Stimulated activated naive B cell treated with anti-CD40 and anti-IgM and Interleukin-4, amounts not matched to agents 10 μg/mL and 1 μg/mL and 100 μg/mL, for 72 hours (primary cell): ENCODE measurements around the gene PTPRD.

Source experiments
- ATAC-seq, 2 donors: fragments of 150-1000 bp; cut with Tn5 transposase; replicated peaks; 2 replicates each; pipeline ENCODE4 v1.10.0; 2021; ENCODE audit warnings: moderate library complexity in 1 of 2
- DNase-seq: peaks from one replicate; pipeline ENCODE4 v3.0.0; 2021
- H3K27ac Mint-ChIP-seq: one replicate; pipeline ENCODE4 v1.8.0; 2022; ENCODE audit warnings: mild to moderate bottlenecking, mixed read lengths
- H3K27me3 Mint-ChIP-seq, 2 donors: one replicate each; pipeline ENCODE4 v1.8.0; 2022; ENCODE audit warnings: mixed read lengths in 2 of 2
- H3K36me3 Mint-ChIP-seq, 2 donors: one replicate each; pipeline ENCODE4 v1.8.0; 2022; ENCODE audit warnings: mixed read lengths in 2 of 2, mild to moderate bottlenecking in 1 of 2
- H3K4me1 Mint-ChIP-seq, 2 donors: one replicate each; pipeline ENCODE4 v1.8.0; 2022; ENCODE audit warnings: mixed read lengths in 2 of 2, mild to moderate bottlenecking in 1 of 2
- H3K4me3 Mint-ChIP-seq, 2 donors: one replicate each; pipeline ENCODE4 v1.8.0; 2022; ENCODE audit warnings: mild to moderate bottlenecking in 2 of 2, mixed read lengths in 2 of 2, moderate library complexity in 1 of 2
- H3K9me3 Mint-ChIP-seq, 2 donors: one replicate each; pipeline ENCODE4 v1.8.0; 2022; ENCODE audit warnings: mixed read lengths in 2 of 2, mild to moderate bottlenecking in 1 of 2

Gene PTPRD

GRCh38 chr9:8429768-8430167 is 2183.0 kb downstream of the PTPRD start:
- Mint-ChIP-seq H3K27me3 (no peaks in the 10 kb centered on the region), H3K4me3 (no peak overlapping the region), H3K9me3 (no peaks in the 10 kb centered on the region), H3K36me3 (no peaks in the 10 kb centered on the region), H3K27ac (no peak overlapping the region), H3K4me1 (peaks cover 15 to 23% of the 10 kb centered on the region in 2 donors)
- DNase-seq (no peak), ATAC-seq (peak in 1 of 2 donors; percentile 34)

- Mint-ChIP-seq H3K4me3 (no peak overlapping the region), H3K36me3 (no peaks in the 10 kb centered on the region), H3K27ac (no peak overlapping the region), H3K4me1 (peaks cover 15 to 23% of the 10 kb centered on the region in 2 donors), H3K9me3 (no peaks in the 10 kb centered on the region), H3K27me3 (no peaks in the 10 kb centered on the region)
- ATAC-seq (peak in 1 of 2 donors; percentile 27), DNase-seq (no peak)
These were observed 2183.6 kb downstream of the PTPRD start for GRCh38 chr9:8429157-8429556.

GRCh38 chr9:8428389-8428788 is 2184.4 kb downstream of the PTPRD start:
- H3K27me3 Mint-ChIP-seq, result no peaks in the 10 kb centered on the region
- H3K27ac Mint-ChIP-seq, result no peak overlapping the region
- DNase-seq (no peak), ATAC-seq (peak in 1 of 2 donors; percentile 64)
- H3K4me3 Mint-ChIP-seq, result no peak overlapping the region
- no peaks in the 10 kb centered on the region for H3K9me3 Mint-ChIP-seq
- peaks cover 15 to 23% of the 10 kb centered on the region in 2 donors for H3K4me1 Mint-ChIP-seq
- no peaks in the 10 kb centered on the region for H3K36me3 Mint-ChIP-seq

GRCh38 chr9:8424786-8425410 is 2187.9 kb downstream of the PTPRD start:
- no peak overlapping the region for H3K4me3 Mint-ChIP-seq
- no peaks in the 10 kb centered on the region for H3K27me3 Mint-ChIP-seq
- no peaks in the 10 kb centered on the region for H3K36me3 Mint-ChIP-seq
- no peak overlapping the region for H3K27ac Mint-ChIP-seq
- ATAC-seq (no peak), DNase-seq (no peak)
- no peaks in the 10 kb centered on the region for H3K9me3 Mint-ChIP-seq
- peaks cover 13 to 16% of the 10 kb centered on the region in 2 donors for H3K4me1 Mint-ChIP-seq

GRCh38 chr9:8420416-8420815 is 2192.4 kb downstream of the PTPRD start:
- Mint-ChIP-seq H3K27ac (no peak overlapping the region), H3K4me3 (no peak overlapping the region), H3K9me3 (no peaks in the 10 kb centered on the region), H3K27me3 (no peaks in the 10 kb centered on the region), H3K36me3 (no peaks in the 10 kb centered on the region), H3K4me1 (no peaks in the 10 kb centered on the region)
- ATAC-seq (no peak), DNase-seq (no peak)

- H3K27me3 Mint-ChIP-seq, result no peaks in the 10 kb centered on the region
- no peak for ATAC-seq
- no peaks in the 10 kb centered on the region for H3K9me3 Mint-ChIP-seq
- H3K27ac Mint-ChIP-seq, result no peak overlapping the region
- DNase-seq, result no peak
- no peaks in the 10 kb centered on the region for H3K36me3 Mint-ChIP-seq
- no peak overlapping the region for H3K4me3 Mint-ChIP-seq
- no peaks in the 10 kb centered on the region for H3K4me1 Mint-ChIP-seq
These were observed 2193.1 kb downstream of the PTPRD start for GRCh38 chr9:8419596-8420275.

GRCh38 chr9:8417341-8417740 is 2195.5 kb downstream of the PTPRD start:
- DNase-seq, result no peak
- no peaks in the 10 kb centered on the region for H3K27me3 Mint-ChIP-seq
- H3K4me3 Mint-ChIP-seq, result no peak overlapping the region
- H3K9me3 Mint-ChIP-seq, result no peaks in the 10 kb centered on the region
- H3K27ac Mint-ChIP-seq, result no peak overlapping the region
- H3K4me1 Mint-ChIP-seq, result no peaks in the 10 kb centered on the region
- H3K36me3 Mint-ChIP-seq, result no peaks in the 10 kb centered on the region
- ATAC-seq, result no peak

GRCh38 chr9:8412327-8412726 is 2200.5 kb downstream of the PTPRD start:
- no peak for DNase-seq
- ATAC-seq, result no peak
- no peaks in the 10 kb centered on the region for H3K36me3 Mint-ChIP-seq
- H3K4me3 Mint-ChIP-seq, result no peak overlapping the region
- H3K4me1 Mint-ChIP-seq, result no peaks in the 10 kb centered on the region
- no peaks in the 10 kb centered on the region for H3K27me3 Mint-ChIP-seq
- no peak overlapping the region for H3K27ac Mint-ChIP-seq
- no peaks in the 10 kb centered on the region for H3K9me3 Mint-ChIP-seq

- DNase-seq (no peak), ATAC-seq (no peak)
- no peaks in the 10 kb centered on the region for H3K27me3 Mint-ChIP-seq
- H3K9me3 Mint-ChIP-seq, result no peaks in the 10 kb centered on the region
- H3K4me3 Mint-ChIP-seq, result no peak overlapping the region
- no peak overlapping the region for H3K27ac Mint-ChIP-seq
- H3K36me3 Mint-ChIP-seq, result no peaks in the 10 kb centered on the region
- H3K4me1 Mint-ChIP-seq, result no peaks in the 10 kb centered on the region
These were observed 2204.1 kb downstream of the PTPRD start for GRCh38 chr9:8408575-8409190.

- no peak overlapping the region for H3K27ac Mint-ChIP-seq
These were observed 2210.7 kb downstream of the PTPRD start for GRCh38 chr9:8401961-8402705.

GRCh38 chr9:8400378-8400777 is 2212.4 kb downstream of the PTPRD start:
- H3K4me3 Mint-ChIP-seq, result no peak overlapping the region
- H3K27ac Mint-ChIP-seq, result no peak overlapping the region
- ATAC-seq (no peak), DNase-seq (no peak)
- no peaks in the 10 kb centered on the region for H3K36me3 Mint-ChIP-seq
- H3K27me3 Mint-ChIP-seq, result no peaks in the 10 kb centered on the region
- H3K9me3 Mint-ChIP-seq, result no peaks in the 10 kb centered on the region
- H3K4me1 Mint-ChIP-seq, result no peaks in the 10 kb centered on the region

More at GRCh38 chr9:8401961-8402705, 2210.7 kb downstream of the PTPRD start:
- DNase-seq (no peak), ATAC-seq (no peak)
- Mint-ChIP-seq H3K4me3 (no peak overlapping the region), H3K4me1 (no peaks in the 10 kb centered on the region), H3K36me3 (no peaks in the 10 kb centered on the region), H3K27me3 (no peaks in the 10 kb centered on the region), H3K9me3 (no peaks in the 10 kb centered on the region)

GRCh38 chr9:8395022-8395421 is 2217.8 kb downstream of the PTPRD start:
- H3K9me3 Mint-ChIP-seq, result peaks cover 0 to 3% of the 10 kb centered on the region in 2 donors
- no peaks in the 10 kb centered on the region for H3K36me3 Mint-ChIP-seq
- H3K4me1 Mint-ChIP-seq, result no peaks in the 10 kb centered on the region
- H3K4me3 Mint-ChIP-seq, result no peak overlapping the region
- ATAC-seq (no peak), DNase-seq (no peak)
- no peaks in the 10 kb centered on the region for H3K27me3 Mint-ChIP-seq
- H3K27ac Mint-ChIP-seq, result no peak overlapping the region

GRCh38 chr9:8394341-8394740 is 2218.5 kb downstream of the PTPRD start:
- Mint-ChIP-seq H3K27ac (no peak overlapping the region), H3K27me3 (no peaks in the 10 kb centered on the region), H3K4me3 (no peak overlapping the region), H3K4me1 (no peaks in the 10 kb centered on the region), H3K9me3 (peaks cover 0 to 4% of the 10 kb centered on the region in 2 donors), H3K36me3 (no peaks in the 10 kb centered on the region)
- ATAC-seq (no peak), DNase-seq (no peak)

- Mint-ChIP-seq H3K27me3 (no peaks in the 10 kb centered on the region), H3K4me3 (no peak overlapping the region), H3K9me3 (peaks cover 0 to 4% of the 10 kb centered on the region in 2 donors), H3K36me3 (no peaks in the 10 kb centered on the region), H3K4me1 (no peaks in the 10 kb centered on the region), H3K27ac (no peak overlapping the region)
- ATAC-seq (no peak), DNase-seq (no peak)
These were observed 2219.9 kb downstream of the PTPRD start for GRCh38 chr9:8392866-8393265.
